Measurements from ENCODE around the gene HS1BP3. TPM values are rescaled to one million over a fixed set of nuclear protein-coding genes. Genes with fewer than 3 reads are reported as not detected.

HS1BP3 gene
- total and polyA plus RNA-seq, 9 of the 15 experiments (the other 6 are each of a cell fraction or from before 2014, with no cell fraction given): 0.41 to 8.3 (median 5.9) TPM

GRCh38 chr2:20593072-20594034 lies 57.5 kb downstream of the HS1BP3 start (continued):
- TF ChIP-seq MTA3 (IDR thresholded peaks at IDR 0.05; ENCODE audit: borderline replicate concordance) (0 out of 2 replicates have a peak, but pooled peaks have one; percentile 38), SMAD4 (CRISPR knock-in tag; conservative IDR thresholded peaks at IDR 0.05) (peak; percentile 78), HNRNPLL (IDR thresholded peaks at IDR 0.05; ENCODE audit: low read depth, low read length, poor library complexity, severe bottlenecking) (no peak), TCF3 (CRISPR knock-in tag; IDR thresholded peaks at IDR 0.05) (no peak), ZNF408 (CRISPR knock-in tag; IDR thresholded peaks at IDR 0.05; ENCODE audit: low read depth) (no peak), ZNF318 (IDR thresholded peaks at IDR 0.05; ENCODE audit: borderline replicate concordance in 1 of 2, low read depth in 1 of 2) (0 out of 4 replicates have a peak, but pooled peaks of 1 of the 2 experiments have one; percentile 38), ZNF57 (CRISPR knock-in tag; IDR thresholded peaks at IDR 0.05) (no peak)
